Thyroid gland (tissue), 4 donors: ENCODE measurements around the gene GNPTG.

Source experiments
- CTCF ChIP-seq, 6 experiments: fragments of 200-600 bp in 3 of 6; fragments of 450-650 bp in 3 of 6; sonication (generic) in 3 of 6; IDR thresholded peaks; one replicate each; pipeline ENCODE4 v1.5.1; 2016 to 2019; ENCODE audit warnings: antibody characterized with exemption in 6 of 6, mild to moderate bottlenecking in 2 of 6, inconsistent platforms in 1 of 6, moderate library complexity in 1 of 6
- POLR2A ChIP-seq, 2 donors: fragments of 450-650 bp; IDR thresholded peaks; one replicate each; pipeline ENCODE4 v1.6.1; 2017; ENCODE audit warnings: antibody characterized with exemption in 2 of 2, mild to moderate bottlenecking in 2 of 2, moderate library complexity in 1 of 2

- no peak for TF ChIP-seq CTCF (IDR thresholded peaks at IDR 0.05)
- no peak for TF ChIP-seq POLR2A (IDR thresholded peaks at IDR 0.05)
Measured at GRCh38 chr16:1335211-1335971, 16.3 kb upstream of the GNPTG start.
